ENCODE data around the gene APOA5. TPM values are rescaled to one million over a fixed set of nuclear protein-coding genes. Genes with fewer than 3 reads are reported as not detected.

The APOA5 gene
- total RNA-seq, 1 experiment from 2014 or later = 0.11 TPM

- Mint-ChIP-seq H3K4me1 (peaks cover under 1 to 8% of the 10 kb centered on the region in 2 experiments), H3K27me3 (ENCODE audit: low read depth) (peaks cover 19% of the 10 kb centered on the region), H3K27ac (no peak overlapping the region), H3K36me3 (ENCODE audit: insufficient read depth in 1 of 3, low read depth in 3 of 3) (no peaks in the 10 kb centered on the region), H3K4me3 (no peak overlapping the region), H3K9me3 (peaks cover 3 to 5% of the 10 kb centered on the region in 2 experiments; a peak in 3 of 5 replicates)
- Histone ChIP-seq H4K8ac (replicated peaks; ENCODE audit: insufficient read length, low read depth, low read length) (no peak overlapping the region), H2AK5ac (ENCODE audit: insufficient read length, low read length) (no peak overlapping the region), H2AFZ (ENCODE audit: low read length) (no peak overlapping the region), H3K4me1 (ENCODE audit: insufficient read depth, low read length) (no peaks in the 10 kb centered on the region), H3K18ac (ENCODE audit: insufficient read length, low read depth, low read length) (no peak overlapping the region), H2BK15ac (ENCODE audit: low read depth, low read length) (no peak overlapping the region), H3K56ac (ENCODE audit: insufficient read length, low read depth, low read length) (no peak overlapping the region), H2BK20ac (ENCODE audit: low read depth, low read length, poor library complexity, severe bottlenecking) (no peak overlapping the region), H3K14ac (ENCODE audit: insufficient read depth, low read length) (no peak overlapping the region; the same call in 1 of the 2 replicates), H2BK12ac (ENCODE audit: insufficient read length, low read depth, low read length) (no peak overlapping the region), H2BK120ac (ENCODE audit: low read depth, low read length, poor library complexity, severe bottlenecking) (no peak overlapping the region), H4K91ac (ENCODE audit: insufficient read length, low read depth, low read length) (no peak overlapping the region), H4K20me1 (ENCODE audit: control insufficient read depth, insufficient read depth, insufficient read length) (no peaks in the 10 kb centered on the region), H3K9ac (ENCODE audit: extremely low read depth, insufficient read length, low read length) (no peak overlapping the region), H3K23ac (ENCODE audit: insufficient read length, low read depth, low read length) (no peak overlapping the region), H3K9me3 (ENCODE audit: control insufficient read depth, low read depth, low read length) (no peaks in the 10 kb centered on the region), H3K27ac (ENCODE audit: insufficient read length, low read depth, low read length) (no peak overlapping the region), H3K79me2 (ENCODE audit: insufficient read depth, low read length) (no peaks in the 10 kb centered on the region), H3K23me2 (ENCODE audit: insufficient read length, low read depth, low read length, poor library complexity, severe bottlenecking) (no peaks in the 10 kb centered on the region), H3K79me1 (ENCODE audit: insufficient read depth, low read depth, low read length, poor library complexity, severe bottlenecking) (no peaks in the 10 kb centered on the region), H3K4ac (ENCODE audit: low read depth, low read length) (no peak overlapping the region), H4K5ac (ENCODE audit: insufficient read length, low read depth, low read length) (no peak overlapping the region), H3K4me2 (ENCODE audit: insufficient read depth, insufficient read length, low read length) (no peak overlapping the region), H2BK5ac (ENCODE audit: insufficient read length, low read length) (no peak overlapping the region), H3T11ph (ENCODE audit: low read length) (no peak overlapping the region), H3K27me3 (ENCODE audit: insufficient read depth, low read length) (no peaks in the 10 kb centered on the region)
- no peak for TF ChIP-seq CTCF (conservative IDR thresholded peaks at IDR 0.05)
- DNase-seq = no peak
- no CpG with 5 or more reads among the region's 16 CpGs for WGBS (ENCODE audit: extremely low coverage, insufficient read length, low lambda C conversion rate)
These were observed 37.2 kb upstream of the APOA5 start for GRCh38 chr11:116828632-116829524.

Measured in H9 (cell line).